ENCODE results near the gene ALDH1L1.
"Not testable (repeated sequence)": the region's sequence is repeated elsewhere in the genome, so short reads cannot be mapped to it uniquely, and the experiment has no call there.

GRCh38 chr3:126092128-126092527 is 88.3 kb downstream of the ALDH1L1 start:
- TF ChIP-seq CTCF (tag by site-specific recombination; IDR thresholded peaks at IDR 0.05); ZNF670 (tag by site-specific recombination; IDR thresholded peaks at IDR 0.05; ENCODE audit: low read depth); ZNF561 (tag by site-specific recombination; IDR thresholded peaks at IDR 0.05; ENCODE audit: borderline replicate concordance); ZNF138 (tag by site-specific recombination; IDR thresholded peaks at IDR 0.05; ENCODE audit: borderline replicate concordance): not testable (repeated sequence)
